Measurements from ENCODE around the gene IFIT1B.

DNA sequence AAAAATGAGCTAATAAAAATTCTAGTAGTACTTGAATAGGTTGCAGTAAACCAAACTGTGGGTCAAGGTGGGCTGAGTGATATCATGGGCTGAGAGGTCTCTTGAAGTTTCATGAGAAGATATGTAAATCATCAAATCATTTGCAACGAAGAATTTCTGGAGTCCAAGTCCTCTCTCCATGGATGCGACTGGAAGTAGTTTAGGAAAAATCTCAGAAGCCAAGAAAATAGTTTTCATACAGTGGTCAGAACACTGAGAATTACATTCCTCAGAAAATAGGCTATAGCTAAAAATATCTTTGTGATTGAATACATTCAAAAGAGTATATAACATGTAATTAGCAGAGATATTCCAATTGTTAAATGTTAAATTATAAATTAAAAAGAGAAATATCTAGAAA, 10.9 kb downstream of the IFIT1B start:
- TF ChIP-seq CTCF (optimal IDR thresholded peaks at IDR 0.05 in 1 of 3, IDR thresholded peaks at IDR 0.05 in 1 of 3, conservative IDR thresholded peaks at IDR 0.05 in 1 of 3; ENCODE audit: extremely low read depth in 1 of 3, insufficient read depth in 2 of 3, low read length in 3 of 3) (no peak), EZH2 (IDR thresholded peaks at IDR 0.05; ENCODE audit: low read length) (no peak)
